ENCODE data around the gene TMEM158.

DNA sequence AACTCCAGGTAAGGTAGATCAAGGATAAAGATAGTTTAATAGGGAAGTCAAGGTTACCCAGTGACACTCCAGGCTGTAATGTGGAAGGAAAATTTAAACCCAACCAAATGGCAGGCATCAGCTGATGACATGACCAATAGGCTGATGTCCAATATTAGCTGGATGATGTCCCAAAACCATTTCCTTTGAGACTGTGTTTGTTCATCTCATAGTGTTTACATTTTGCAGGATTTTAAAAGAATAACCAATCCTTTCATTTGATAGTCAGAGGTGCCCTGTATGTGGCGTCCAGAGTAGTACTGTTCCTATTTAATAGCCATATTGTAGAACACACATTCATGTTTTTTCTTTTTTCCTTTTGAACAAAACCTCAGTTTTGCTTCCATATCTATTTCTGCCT is 23.3 kb upstream of the TMEM158 start:
- TF ChIP-seq, protein P1, sequence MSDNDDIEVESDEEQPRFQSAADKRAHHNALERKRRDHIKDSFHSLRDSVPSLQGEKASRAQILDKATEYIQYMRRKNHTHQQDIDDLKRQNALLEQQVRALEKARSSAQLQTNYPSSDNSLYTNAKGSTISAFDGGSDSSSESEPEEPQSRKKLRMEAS (IDR thresholded peaks at IDR 0.05): no peak
- TF ChIP-seq POLR2AphosphoS5 (IDR thresholded peaks at IDR 0.05; ENCODE audit: low read depth, low read length): no peak
- TF ChIP-seq, protein P2, sequence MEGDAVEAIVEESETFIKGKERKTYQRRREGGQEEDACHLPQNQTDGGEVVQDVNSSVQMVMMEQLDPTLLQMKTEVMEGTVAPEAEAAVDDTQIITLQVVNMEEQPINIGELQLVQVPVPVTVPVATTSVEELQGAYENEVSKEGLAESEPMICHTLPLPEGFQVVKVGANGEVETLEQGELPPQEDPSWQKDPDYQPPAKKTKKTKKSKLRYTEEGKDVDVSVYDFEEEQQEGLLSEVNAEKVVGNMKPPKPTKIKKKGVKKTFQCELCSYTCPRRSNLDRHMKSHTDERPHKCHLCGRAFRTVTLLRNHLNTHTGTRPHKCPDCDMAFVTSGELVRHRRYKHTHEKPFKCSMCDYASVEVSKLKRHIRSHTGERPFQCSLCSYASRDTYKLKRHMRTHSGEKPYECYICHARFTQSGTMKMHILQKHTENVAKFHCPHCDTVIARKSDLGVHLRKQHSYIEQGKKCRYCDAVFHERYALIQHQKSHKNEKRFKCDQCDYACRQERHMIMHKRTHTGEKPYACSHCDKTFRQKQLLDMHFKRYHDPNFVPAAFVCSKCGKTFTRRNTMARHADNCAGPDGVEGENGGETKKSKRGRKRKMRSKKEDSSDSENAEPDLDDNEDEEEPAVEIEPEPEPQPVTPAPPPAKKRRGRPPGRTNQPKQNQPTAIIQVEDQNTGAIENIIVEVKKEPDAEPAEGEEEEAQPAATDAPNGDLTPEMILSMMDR (IDR thresholded peaks at IDR 0.05 in 2 of 3, conservative IDR thresholded peaks at IDR 0.05 in 1 of 3; ENCODE audit: borderline replicate concordance in 1 of 3, insufficient read depth in 1 of 3, low read depth in 2 of 3, low read length in 2 of 3): no peak
- TF ChIP-seq EZH2phosphoT487 (IDR thresholded peaks at IDR 0.05; ENCODE audit: borderline replicate concordance): no peak
- TF ChIP-seq POLR2A (IDR thresholded peaks at IDR 0.05; ENCODE audit: borderline replicate concordance, extremely low read depth, insufficient read depth, insufficient read length): no peak
- no peak for TF ChIP-seq JUND (IDR thresholded peaks at IDR 0.05)
- no peak for TF ChIP-seq TCF7L2 (IDR thresholded peaks at IDR 0.05; ENCODE audit: borderline replicate concordance, extremely low read depth, insufficient read depth, insufficient read length)

Data from HCT116 (cell line).